Parathyroid adenoma (tissue), 2 donors: ENCODE measurements around the gene BMP5.

ENCODE experiments used
- H2AFZ ChIP-seq: fragments of 300-600 bp; sonication (generic); one replicate; pipeline ENCODE4 v1.7.0; 2017; ENCODE audit warnings: antibody characterized with exemption, mild to moderate bottlenecking
- H3K27ac ChIP-seq: fragments of 300-600 bp; sonication (generic); one replicate; pipeline ENCODE4 v1.7.0; 2017
- H3K27me3 ChIP-seq: fragments of 300-600 bp; sonication (generic); one replicate; pipeline ENCODE4 v1.7.0; 2017; ENCODE audit warnings: low read length; ENCODE audit not compliant: control insufficient read depth, insufficient read depth
- H3K36me3 ChIP-seq: fragments of 300-600 bp; sonication (generic); one replicate; pipeline ENCODE4 v1.7.0; 2017; ENCODE audit warnings: low read length; ENCODE audit not compliant: control insufficient read depth, insufficient read depth
- H3K4me1 ChIP-seq: fragments of 300-600 bp; sonication (generic); one replicate; pipeline ENCODE4 v1.7.0; 2017; ENCODE audit warnings: control low read depth
- H3K4me2 ChIP-seq: fragments of 300-600 bp; sonication (generic); one replicate; pipeline ENCODE4 v1.7.0; 2017; ENCODE audit warnings: low read length
- H3K4me3 ChIP-seq: fragments of 300-600 bp; sonication (generic); one replicate; pipeline ENCODE4 v1.7.0; 2017; ENCODE audit warnings: low read depth, low read length
- H3K79me2 ChIP-seq: fragments of 300-600 bp; sonication (generic); one replicate; pipeline ENCODE4 v1.7.0; 2017; ENCODE audit warnings: control low read depth
- H3K9ac ChIP-seq: fragments of 300-600 bp; sonication (generic); one replicate; pipeline ENCODE4 v1.7.0; 2017; ENCODE audit warnings: mild to moderate bottlenecking
- H3K9me3 ChIP-seq: fragments of 300-600 bp; sonication (generic); one replicate; pipeline ENCODE4 v1.7.0; 2017; ENCODE audit warnings: low read length; ENCODE audit not compliant: control insufficient read depth
- CTCF ChIP-seq: fragments of 300-600 bp; sonication (generic); IDR thresholded peaks from one replicate; pipeline ENCODE4 v1.7.0; 2017; ENCODE audit warnings: antibody characterized with exemption, mild to moderate bottlenecking
- donor health status: primary hyperparathyroidism.

BMP5 gene

GRCh38 chr6:55868176-55868575 lies 7.2 kb downstream of the BMP5 start:
- Histone ChIP-seq H2AFZ (no peak overlapping the region), H3K27ac (no peak overlapping the region), H3K9ac (no peak overlapping the region), H3K27me3 (no peaks in the 10 kb centered on the region), H3K4me3 (no peak overlapping the region), H3K4me2 (no peak overlapping the region), H3K79me2 (no peaks in the 10 kb centered on the region), H3K9me3 (no peaks in the 10 kb centered on the region), H3K4me1 (no peaks in the 10 kb centered on the region), H3K36me3 (no peaks in the 10 kb centered on the region)
- TF ChIP-seq CTCF, result no peak

DNA sequence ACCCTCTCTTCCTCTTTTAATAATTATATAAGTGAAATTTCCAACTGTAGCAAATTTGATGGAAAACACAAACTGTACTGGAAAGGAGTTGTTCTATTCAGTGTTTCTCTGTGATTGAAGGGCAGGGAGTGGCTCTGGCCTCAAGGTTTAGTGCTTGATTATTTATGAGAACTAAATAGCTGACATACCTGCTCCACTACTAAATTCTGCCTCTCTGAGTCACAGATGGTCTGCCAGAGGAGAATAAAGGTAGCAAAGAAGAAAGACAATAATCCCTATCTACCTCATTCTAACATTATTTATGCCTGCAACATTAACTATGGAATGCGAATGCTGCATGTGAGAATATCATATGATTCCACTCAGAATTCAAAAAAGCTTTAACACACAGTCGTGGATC lies 9.3 kb downstream of the BMP5 start:
- Histone ChIP-seq H3K4me3 (no peak overlapping the region), H3K9ac (no peak overlapping the region), H2AFZ (no peak overlapping the region), H3K27me3 (no peaks in the 10 kb centered on the region), H3K4me1 (no peaks in the 10 kb centered on the region), H3K79me2 (no peaks in the 10 kb centered on the region), H3K4me2 (no peak overlapping the region), H3K9me3 (no peaks in the 10 kb centered on the region), H3K27ac (no peak overlapping the region), H3K36me3 (no peaks in the 10 kb centered on the region)
- no peak for TF ChIP-seq CTCF

DNA sequence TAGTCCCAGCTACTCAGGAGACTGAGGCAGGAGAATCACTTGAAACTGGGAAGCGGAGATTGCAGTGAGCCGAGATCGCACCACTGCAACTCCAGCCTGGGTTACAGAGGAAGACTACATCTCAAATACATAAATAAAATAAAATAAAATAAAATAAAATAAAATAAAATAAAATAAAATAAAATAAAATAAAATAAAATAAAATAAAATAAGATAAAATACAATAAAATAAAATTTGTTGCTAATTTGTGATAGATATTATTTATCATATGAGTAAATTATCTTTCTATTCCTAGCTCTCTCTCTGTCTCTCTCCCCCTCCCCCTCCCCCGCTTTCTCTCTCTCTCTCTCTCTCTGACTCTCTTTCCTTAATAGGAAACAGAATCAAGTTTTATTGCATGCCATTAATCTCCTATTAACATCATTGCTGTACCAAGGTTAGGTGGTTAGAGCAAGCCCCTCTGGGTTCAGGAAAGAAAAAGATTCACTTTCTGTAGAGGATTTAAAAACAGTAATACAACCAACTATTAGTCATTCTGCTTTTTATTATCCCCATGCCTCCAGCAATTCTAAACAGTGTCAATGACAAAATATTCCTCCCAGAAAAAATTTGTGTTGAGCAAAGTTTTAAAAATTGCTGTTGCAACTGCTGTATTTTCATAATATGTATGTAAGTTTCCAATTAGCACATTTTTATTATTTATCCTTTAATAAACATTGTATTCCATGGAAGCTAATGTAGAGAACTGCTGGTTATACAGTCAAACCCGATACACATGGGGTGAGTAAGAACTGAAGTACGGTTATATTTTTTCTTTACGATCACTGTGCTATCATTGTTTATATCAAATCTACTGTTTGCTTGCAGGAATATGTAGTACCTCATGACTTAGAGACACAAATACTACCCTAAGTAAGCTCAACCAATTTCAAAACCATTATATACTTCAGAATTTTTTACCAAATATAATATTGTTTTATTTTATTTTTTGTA lies 22.1 kb downstream of the BMP5 start:
- H3K4me2 ChIP-seq, result no peak overlapping the region
- no peak for TF ChIP-seq CTCF
- no peak overlapping the region for H3K9ac ChIP-seq

DNA sequence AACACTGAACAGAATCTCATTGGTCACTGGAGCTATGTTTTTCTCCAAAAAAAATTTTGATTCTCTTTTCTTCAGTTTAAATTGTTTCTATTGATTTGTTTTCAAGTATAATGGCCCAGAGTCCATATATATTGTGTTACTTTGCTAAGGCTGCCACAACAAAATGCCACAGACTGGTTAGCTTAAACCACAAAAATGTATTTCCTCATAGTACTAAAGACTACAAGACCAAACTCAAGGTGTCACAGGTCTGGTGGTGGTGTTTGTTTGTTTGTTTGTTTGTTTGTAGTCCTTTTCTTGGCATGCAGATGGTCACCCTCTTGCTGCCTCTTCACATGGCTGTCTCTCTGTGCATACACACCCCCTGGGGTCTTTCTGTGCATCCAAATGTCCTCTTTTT lies 34.0 kb downstream of the BMP5 start:
- no peaks in the 10 kb centered on the region for H3K4me1 ChIP-seq

More for the DNA sequence above, 22.1 kb downstream of the BMP5 start:
- Histone ChIP-seq H3K4me1 (no peaks in the 10 kb centered on the region), H3K9me3 (no peaks in the 10 kb centered on the region), H3K79me2 (no peaks in the 10 kb centered on the region), H2AFZ (no peak overlapping the region), H3K27me3 (no peaks in the 10 kb centered on the region), H3K4me3 (no peak overlapping the region), H3K27ac (no peak overlapping the region), H3K36me3 (no peaks in the 10 kb centered on the region)

More for the DNA sequence above, 34.0 kb downstream of the BMP5 start:
- no peak overlapping the region for H2AFZ ChIP-seq
- no peaks in the 10 kb centered on the region for H3K27me3 ChIP-seq
- no peak overlapping the region for H3K9ac ChIP-seq
- H3K4me3 ChIP-seq, result no peak overlapping the region
- H3K27ac ChIP-seq, result no peak overlapping the region
- TF ChIP-seq CTCF, result no peak
- no peaks in the 10 kb centered on the region for H3K9me3 ChIP-seq
- H3K4me2 ChIP-seq, result no peak overlapping the region
- no peaks in the 10 kb centered on the region for H3K36me3 ChIP-seq
- H3K79me2 ChIP-seq, result no peaks in the 10 kb centered on the region
